HG03378 (cell line): ENCODE results near the gene F2RL1.
"Not testable (repeated sequence)": the region's sequence is repeated elsewhere in the genome, so short reads cannot be mapped to it uniquely, and the experiment has no call there.

ENCODE experiments used
- ATAC-seq: cut with Tn5 transposase; IDR thresholded peaks from one replicate; pipeline ENCODE4 v1.9.1; 2021; ENCODE audit warnings: mild to moderate bottlenecking, moderate library complexity; ENCODE audit not compliant: unreplicated experiment

The F2RL1 gene

GRCh38 chr5:76805821-76806505 is 12.9 kb upstream of the F2RL1 start:
- ATAC-seq = no peak

- no peak for ATAC-seq
Measured at GRCh38 chr5:76807296-76807695, 11.5 kb upstream of the F2RL1 start.

- no peak for ATAC-seq
Measured at GRCh38 chr5:76808141-76808691, 10.6 kb upstream of the F2RL1 start.

- no peak for ATAC-seq
Measured at GRCh38 chr5:76809141-76809540, 9.7 kb upstream of the F2RL1 start.

GRCh38 chr5:76810236-76810635 is 8.6 kb upstream of the F2RL1 start:
- no peak for ATAC-seq

GRCh38 chr5:76811214-76811613 is 7.6 kb upstream of the F2RL1 start:
- ATAC-seq = no peak

- not testable (repeated sequence) for ATAC-seq
Measured at GRCh38 chr5:76812209-76812608, 6.6 kb upstream of the F2RL1 start.

- no peak for ATAC-seq
Measured at GRCh38 chr5:76813982-76814562, 4.8 kb upstream of the F2RL1 start.

- ATAC-seq = no peak
Measured at GRCh38 chr5:76816110-76816831, 2.6 kb upstream of the F2RL1 start.

GRCh38 chr5:76819851-76820525 is 1.2 kb downstream of the F2RL1 start:
- no peak for ATAC-seq

- ATAC-seq = no peak
Measured at GRCh38 chr5:76820526-76820890, 1.7 kb downstream of the F2RL1 start.

- ATAC-seq = no peak
Measured at GRCh38 chr5:76821136-76821535, 2.3 kb downstream of the F2RL1 start.

GRCh38 chr5:76822105-76822731 is 3.4 kb downstream of the F2RL1 start:
- not testable (repeated sequence) for ATAC-seq

GRCh38 chr5:76826416-76826815 is 7.6 kb downstream of the F2RL1 start:
- not testable (repeated sequence) for ATAC-seq

GRCh38 chr5:76831110-76831452 is 12.3 kb downstream of the F2RL1 start:
- ATAC-seq = no peak

- ATAC-seq = no peak
Measured at GRCh38 chr5:76836181-76836580, 17.4 kb downstream of the F2RL1 start.

- ATAC-seq = no peak
Measured at GRCh38 chr5:76836585-76836984, 17.8 kb downstream of the F2RL1 start.

- no peak for ATAC-seq
Measured at GRCh38 chr5:76838481-76839261, 19.8 kb downstream of the F2RL1 start.

- no peak for ATAC-seq
Measured at GRCh38 chr5:76841361-76841760, 22.5 kb downstream of the F2RL1 start.

- ATAC-seq = no peak
Measured at GRCh38 chr5:76845890-76846289, 27.1 kb downstream of the F2RL1 start.
